ENCODE data around the gene CBFA2T3.

- no peak for TF ChIP-seq POLR2AphosphoS5 (IDR thresholded peaks at IDR 0.05; ENCODE audit: borderline replicate concordance, low read depth, low read length)
- no peak for TF ChIP-seq EZH2 (IDR thresholded peaks at IDR 0.05)
- no peak for TF ChIP-seq FOXP2 (optimal IDR thresholded peaks at IDR 0.05; ENCODE audit: control extremely low read depth, extremely low read length, insufficient read depth)
These were observed 28.1 kb downstream of the CBFA2T3 start for GRCh38 chr16:88948781-88949490.
